Dermis blood vessel endothelial cell (primary cell): Measurements from ENCODE around the gene SLC6A2. TPM values are rescaled to one million over a fixed set of nuclear protein-coding genes. Genes with fewer than 3 reads are reported as not detected.

Experiments used
- DNase-seq: peaks from one replicate; pipeline ENCODE4 v3.0.0; 2010
- total RNA-seq: library from RNA; depleted of rRNA; stranded (reverse); fragments of >200 nt; gene quantifications from 2 replicates; pipeline ENCODE4 v1.2.3, GENCODE V29; 2014

The SLC6A2 gene
- total RNA-seq, 1 donor from 2014 or later = not detected

DNA sequence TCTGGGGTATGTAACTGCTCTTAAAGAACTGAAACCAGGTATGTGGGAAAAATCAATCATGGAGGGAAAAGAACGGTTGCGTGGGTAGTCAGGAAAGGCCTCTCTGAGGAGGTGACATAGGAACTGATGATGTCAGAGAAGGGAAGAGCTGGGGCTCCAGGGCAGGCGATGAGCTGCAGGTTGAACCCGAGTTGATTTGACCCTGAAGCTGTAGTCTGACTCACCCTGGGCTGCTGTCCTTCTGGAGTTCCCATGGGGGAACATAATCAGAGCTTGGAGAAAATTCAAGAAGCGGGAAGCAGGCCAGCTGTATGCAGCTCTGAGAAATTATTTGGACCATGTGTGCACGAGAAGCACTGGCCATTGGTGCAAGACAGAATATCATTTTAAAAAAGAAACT, 16.7 kb downstream of the SLC6A2 start:
- peak; percentile 10 for DNase-seq

DNA sequence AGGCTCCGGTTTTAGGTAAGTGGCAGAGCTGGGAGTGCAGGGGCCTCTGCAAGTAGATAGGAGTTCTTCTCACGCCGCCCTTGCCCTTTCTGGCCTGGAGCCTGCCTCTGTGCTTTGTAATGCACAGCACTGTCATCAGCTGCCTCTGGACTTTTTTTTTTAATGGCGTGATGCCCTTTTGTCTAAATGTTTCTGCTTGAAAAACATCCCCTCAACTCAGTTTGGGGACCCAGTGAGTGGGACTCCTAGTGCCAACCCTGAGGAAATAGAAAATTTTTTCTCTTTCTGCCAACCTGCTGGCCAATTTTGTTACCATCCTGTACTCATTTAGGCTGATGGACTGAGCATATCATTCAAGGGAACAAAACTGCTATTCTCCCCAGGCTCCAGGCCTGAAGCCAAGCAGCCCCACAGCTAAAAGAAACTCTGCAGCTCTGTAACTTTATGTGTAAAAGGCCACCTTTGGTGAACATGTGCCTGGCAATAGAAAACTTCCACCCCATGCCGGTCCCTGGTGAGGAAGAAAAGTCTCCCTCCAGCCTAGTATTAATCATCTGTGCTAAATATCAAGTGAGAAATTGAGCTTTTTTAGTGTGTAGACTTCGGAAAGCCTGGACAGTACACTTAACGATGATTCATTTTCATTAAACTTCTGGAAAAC, 22.5 kb downstream of the SLC6A2 start:
- DNase-seq = no peak

DNA sequence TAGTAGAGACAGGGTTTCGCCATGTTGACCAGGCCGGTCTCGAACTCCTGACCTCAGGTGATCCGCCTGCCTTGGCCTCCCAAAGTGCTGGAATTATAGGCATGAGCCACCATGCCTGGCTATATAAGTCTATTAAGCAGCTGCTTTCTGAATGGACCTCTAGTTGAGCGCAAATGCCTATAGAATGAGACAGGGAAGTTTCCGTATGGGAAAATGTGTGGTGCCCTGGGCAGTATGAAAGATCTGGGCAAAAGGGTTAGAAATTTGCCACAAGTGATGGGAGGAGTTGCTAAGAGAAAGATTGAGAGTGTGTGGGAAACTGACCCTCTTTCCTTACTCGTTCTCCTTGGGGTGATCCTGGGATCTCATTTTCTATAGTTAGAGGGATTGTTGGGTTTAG, 26.3 kb downstream of the SLC6A2 start:
- no peak for DNase-seq

DNA sequence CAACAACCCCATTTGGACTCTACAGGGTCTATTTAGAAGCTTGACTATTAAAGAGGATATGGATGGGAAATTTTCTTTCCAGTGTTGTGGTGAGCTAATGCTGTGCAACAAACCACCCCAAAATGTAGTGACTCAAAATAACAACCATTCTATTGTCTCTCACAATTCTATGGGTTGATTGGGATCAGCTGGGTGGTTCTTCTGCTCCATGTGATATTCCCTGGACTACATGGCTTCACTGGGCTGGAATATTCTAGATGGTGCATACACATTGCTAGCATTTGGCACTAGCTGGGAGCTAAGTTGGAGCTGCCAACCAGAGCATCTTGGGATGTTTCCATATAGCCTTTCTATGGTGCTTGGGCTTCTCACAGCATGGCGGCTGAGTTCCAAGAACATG, 30.2 kb downstream of the SLC6A2 start:
- DNase-seq = no peak

GRCh38 chr16:55686671-55687070, 30.9 kb downstream of the SLC6A2 start:
- DNase-seq = no peak

GRCh38 chr16:55687802-55688201, 32.0 kb downstream of the SLC6A2 start:
- DNase-seq = no peak

GRCh38 chr16:55690841-55691240, 35.1 kb downstream of the SLC6A2 start:
- no peak for DNase-seq

DNA sequence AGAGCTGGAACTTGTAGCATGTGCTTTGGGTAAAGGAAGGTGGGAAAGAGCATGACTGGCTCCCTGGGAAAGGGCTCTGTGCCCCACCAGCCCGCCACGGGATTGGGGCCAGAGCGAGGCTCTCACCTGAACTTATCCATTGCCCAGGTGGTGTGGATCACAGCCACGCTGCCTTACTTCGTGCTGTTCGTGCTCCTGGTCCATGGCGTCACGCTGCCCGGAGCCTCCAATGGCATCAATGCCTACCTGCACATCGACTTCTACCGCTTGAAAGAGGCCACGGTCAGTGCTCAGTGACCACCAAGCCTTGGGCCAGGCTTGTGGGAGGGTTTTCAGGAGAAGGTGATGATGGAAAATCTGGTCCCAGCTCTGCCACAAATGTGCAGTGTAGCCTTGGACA, 36.0 kb downstream of the SLC6A2 start:
- DNase-seq = no peak

GRCh38 chr16:55695595-55695994, 39.8 kb downstream of the SLC6A2 start:
- DNase-seq = no peak

DNA sequence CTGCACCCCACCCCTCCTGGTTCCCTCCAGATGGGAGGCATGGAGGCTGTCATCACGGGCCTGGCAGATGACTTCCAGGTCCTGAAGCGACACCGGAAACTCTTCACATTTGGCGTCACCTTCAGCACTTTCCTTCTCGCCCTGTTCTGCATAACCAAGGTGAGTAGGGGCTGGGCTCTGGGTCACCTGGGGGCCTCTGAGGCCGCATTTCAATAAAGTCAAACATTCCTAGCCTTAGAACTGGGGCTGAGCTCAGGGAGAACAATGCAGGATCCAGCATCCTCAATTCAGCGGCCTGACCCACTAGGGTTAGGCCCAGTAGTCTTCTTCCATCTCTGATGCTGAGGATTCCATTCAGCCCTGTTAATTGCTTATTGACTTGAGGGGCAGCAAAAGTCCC, 42.1 kb downstream of the SLC6A2 start:
- DNase-seq = no peak

- no peak for DNase-seq
Measured at GRCh38 chr16:55698331-55698730, 42.5 kb downstream of the SLC6A2 start.

- no peak for DNase-seq
Measured at GRCh38 chr16:55698946-55699345, 43.2 kb downstream of the SLC6A2 start.

DNA sequence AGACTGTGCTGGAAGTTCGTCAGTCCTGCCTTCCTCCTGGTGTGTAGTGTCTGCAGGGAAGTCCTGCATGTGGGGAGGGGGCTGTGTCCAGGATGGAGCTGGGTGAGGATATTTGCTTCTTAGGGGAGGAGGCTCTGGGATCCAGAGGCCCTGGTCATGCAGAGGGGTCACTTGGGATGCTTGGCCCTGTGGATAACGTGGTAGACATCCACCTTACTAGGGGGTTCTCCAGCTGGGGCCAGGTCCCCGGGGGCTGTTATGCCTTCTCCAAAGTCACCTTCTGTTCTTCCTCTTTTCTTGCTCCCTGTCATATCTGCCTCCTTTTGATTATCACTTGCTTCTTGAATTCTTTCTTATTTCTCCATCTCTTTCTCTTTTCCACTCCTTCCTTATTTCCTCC, 43.8 kb downstream of the SLC6A2 start:
- DNase-seq = no peak

DNA sequence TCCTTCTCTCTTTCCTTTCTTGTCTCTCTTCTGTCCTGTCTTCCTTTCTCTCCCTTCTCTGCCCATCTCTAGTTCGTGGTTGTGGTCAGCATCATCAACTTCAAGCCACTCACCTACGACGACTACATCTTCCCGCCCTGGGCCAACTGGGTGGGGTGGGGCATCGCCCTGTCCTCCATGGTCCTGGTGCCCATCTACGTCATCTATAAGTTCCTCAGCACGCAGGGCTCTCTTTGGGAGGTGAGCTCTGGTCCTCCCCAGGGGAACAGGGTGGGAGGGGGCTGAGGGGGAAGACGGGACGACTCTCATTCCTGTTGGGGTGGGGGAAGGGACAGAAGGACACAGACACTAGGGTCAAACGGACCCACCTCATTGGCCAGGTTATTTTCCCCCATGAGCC, 44.3 kb downstream of the SLC6A2 start:
- no peak for DNase-seq

DNA sequence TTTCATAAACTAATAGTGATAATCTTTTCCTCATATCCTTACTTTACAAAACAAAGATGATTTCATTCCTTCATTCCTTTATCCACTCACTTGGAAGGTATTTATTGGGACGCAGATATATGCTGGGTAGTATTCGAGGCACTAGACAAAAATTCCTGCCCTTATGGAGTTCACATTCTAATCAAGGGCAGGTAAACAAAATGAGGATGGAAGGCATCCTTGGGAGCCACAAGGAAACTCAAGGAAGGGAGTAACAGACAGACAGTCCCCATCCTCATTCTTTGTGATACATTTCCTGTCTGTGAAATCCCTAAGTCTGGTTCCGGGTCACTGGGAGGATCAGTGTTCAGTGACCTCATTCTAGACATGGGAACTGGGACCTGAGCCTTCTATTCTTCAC, 45.2 kb downstream of the SLC6A2 start:
- peak; percentile 6 for DNase-seq

GRCh38 chr16:55701442-55702319, 45.9 kb downstream of the SLC6A2 start:
- peak; percentile 82 for DNase-seq

- DNase-seq = peak; percentile 87
Measured at GRCh38 chr16:55703003-55704001, 47.5 kb downstream of the SLC6A2 start.

- DNase-seq = no peak
Measured at GRCh38 chr16:55706739-55707384, 51.1 kb downstream of the SLC6A2 start.

- no peak for DNase-seq
Measured at GRCh38 chr16:55709801-55710200, 54.0 kb downstream of the SLC6A2 start.

- DNase-seq = peak; percentile 35
Measured at GRCh38 chr16:55710466-55710865, 54.7 kb downstream of the SLC6A2 start.

- peak; percentile 77 for DNase-seq
Measured at GRCh38 chr16:55711959-55712876, 56.4 kb downstream of the SLC6A2 start.
